ENCODE measurements around the gene ZGPAT.

The ZGPAT gene

GRCh38 chr20:63692436-63693082 lies 15.3 kb upstream of the ZGPAT start:
- DNase-seq: no peak

GRCh38 chr20:63693083-63693732 lies 14.6 kb upstream of the ZGPAT start:
- no peak for DNase-seq

- DNase-seq: no peak
Observed at GRCh38 chr20:63693733-63694583, 13.9 kb upstream of the ZGPAT start.

- no peak for DNase-seq
Observed at GRCh38 chr20:63694584-63695423, 13.0 kb upstream of the ZGPAT start.

- DNase-seq: no peak
Observed at GRCh38 chr20:63695424-63696305, 12.2 kb upstream of the ZGPAT start.

GRCh38 chr20:63696306-63696627 lies 11.6 kb upstream of the ZGPAT start:
- no peak for DNase-seq

GRCh38 chr20:63696628-63697356 lies 11.0 kb upstream of the ZGPAT start, which contains the start of gene TNFRSF6B:
TNFRSF6B (plus strand) TSS chr20:63696652; CDS start chr20:63696768, 116 bp downstream.
- DNase-seq: peak; percentile 36

- peak; percentile 34 for DNase-seq
Observed at GRCh38 chr20:63697357-63697867, 10.4 kb upstream of the ZGPAT start.

- DNase-seq: no peak
Observed at GRCh38 chr20:63697868-63698545, 9.8 kb upstream of the ZGPAT start.

- peak; percentile 40 for DNase-seq
Observed at GRCh38 chr20:63698739-63699465, 8.9 kb upstream of the ZGPAT start.

GRCh38 chr20:63699466-63700198 lies 8.2 kb upstream of the ZGPAT start:
- DNase-seq: peak; percentile 34

- DNase-seq: peak; percentile 30
Observed at GRCh38 chr20:63700199-63701050, 7.4 kb upstream of the ZGPAT start.

GRCh38 chr20:63701051-63701328 lies 6.8 kb upstream of the ZGPAT start:
- no peak for DNase-seq

- DNase-seq: peak; percentile 31
Observed at GRCh38 chr20:63701329-63702035, 6.4 kb upstream of the ZGPAT start.

GRCh38 chr20:63702036-63702665 lies 5.7 kb upstream of the ZGPAT start:
- DNase-seq: no peak

GRCh38 chr20:63702751-63703470 lies 4.9 kb upstream of the ZGPAT start:
- DNase-seq: no peak

Measured in activated CD4-positive, CD25-positive, alpha-beta regulatory T cell treated with anti-CD3 and anti-CD28 coated beads, Interleukin-2, amount 50 U/mL, for 72 hours (primary cell).